Keratinocyte (primary cell): ENCODE data around the gene AGPAT2. TPM values are rescaled to one million over a fixed set of nuclear protein-coding genes. Genes with fewer than 3 reads are reported as not detected.

Source experiments
- DNase-seq: peaks from one replicate; pipeline ENCODE4 v3.0.0-alpha.2; 2011; ENCODE audit warnings: low read depth, missing footprints, low spot score
- FAIRE-seq: peaks from 2 replicates; lab custom pipeline; 2011; peaks lifted over from hg19 to GRCh38; lab: Jason Lieb, UNC
- H2AFZ ChIP-seq: 2 replicates; pipeline ENCODE4 v1.6.0; 2012; ENCODE audit warnings: low read length, control low read depth, inconsistent platforms; ENCODE audit not compliant: control insufficient read depth
- H3K27ac ChIP-seq: 2 replicates; pipeline ENCODE4 v1.5.1; 2011; ENCODE audit warnings: low read length; ENCODE audit not compliant: control insufficient read depth, insufficient read depth
- H3K27me3 ChIP-seq: 3 replicates; pipeline ENCODE4 v1.6.0; 2011; ENCODE audit warnings: low read length; ENCODE audit not compliant: control insufficient read depth, insufficient read depth; ENCODE audit errors: extremely low read depth
- H3K36me3 ChIP-seq, 2 experiments: 2 replicates in 1 of 2; 3 replicates in 1 of 2; pipeline ENCODE4 v1.5.1; 2011; ENCODE audit warnings: low read length in 2 of 2, mild to moderate bottlenecking in 1 of 2; ENCODE audit not compliant: control insufficient read depth in 2 of 2, insufficient read depth in 2 of 2; ENCODE audit errors: extremely low read depth in 1 of 2
- H3K4me1 ChIP-seq: 3 replicates; pipeline ENCODE4 v1.5.1; 2011; ENCODE audit warnings: low read length; ENCODE audit not compliant: control insufficient read depth, insufficient read depth; ENCODE audit errors: extremely low read depth
- H3K4me2 ChIP-seq: 3 replicates; pipeline ENCODE4 v1.6.0; 2011; ENCODE audit warnings: low read depth, low read length; ENCODE audit not compliant: control insufficient read depth, insufficient read depth; ENCODE audit errors: extremely low read depth
- H3K4me3 ChIP-seq, 3 experiments: fragments of 200-600 bp in 1 of 3; sonication (generic) in 1 of 3; 2 replicates in 2 of 3; 3 replicates in 1 of 3; pipeline ENCODE4 v1.5.1; 2011 to 2016; ENCODE audit warnings: low read length in 3 of 3, mild to moderate bottlenecking in 3 of 3, control low read depth in 2 of 3, inconsistent platforms in 1 of 3, low read depth in 1 of 3, mixed read lengths in 1 of 3, mixed run types in 1 of 3, moderate library complexity in 1 of 3; ENCODE audit not compliant: control insufficient read depth in 2 of 3, insufficient read depth in 2 of 3; ENCODE audit errors: extremely low read depth in 1 of 3
- H3K79me2 ChIP-seq: 2 replicates; pipeline ENCODE4 v1.6.0; 2012; ENCODE audit warnings: low read length; ENCODE audit not compliant: control insufficient read depth, insufficient read depth
- H3K9ac ChIP-seq: 3 replicates; pipeline ENCODE4 v1.6.0; 2011; ENCODE audit warnings: low read length; ENCODE audit not compliant: control insufficient read depth, insufficient read depth; ENCODE audit errors: extremely low read depth
- H3K9me1 ChIP-seq: 3 replicates; pipeline ENCODE4 v1.6.0; 2011; ENCODE audit warnings: low read length; ENCODE audit not compliant: control insufficient read depth, insufficient read depth; ENCODE audit errors: extremely low read depth
- H3K9me3 ChIP-seq: 2 replicates; pipeline ENCODE4 v1.5.1; 2012; ENCODE audit warnings: low read depth, low read length; ENCODE audit not compliant: control insufficient read depth
- H4K20me1 ChIP-seq: 3 replicates; pipeline ENCODE4 v1.6.0; 2011; ENCODE audit warnings: low read length; ENCODE audit not compliant: control insufficient read depth, insufficient read depth; ENCODE audit errors: extremely low read depth
- EZH2 ChIP-seq: IDR thresholded peaks from one replicate; pipeline ENCODE4 v1.6.1; 2012; ENCODE audit warnings: inconsistent platforms, mild to moderate bottlenecking, low read length, moderate library complexity
- dilution Hi-C: fragments of 300-500 bp; cut with MboI; formaldehyde crosslinking; loops from one replicate; pipeline ENCODE4 v1.7.0; 2020; ENCODE audit warnings: low sequenced_read_pairs; ENCODE audit not compliant: extremely low pct_ligation_motif_present
- polyA plus RNA-seq, 5 experiments: library from polyadenylated mRNA; depleted of rRNA in 3 of 5; stranded (reverse) in 3 of 5; stranded (forward) in 1 of 5; unstranded in 1 of 5; fragments of >200 nt; gene quantifications; 1 replicate in 1 of 5; 2 replicates in 3 of 5; 3 replicates in 1 of 5; pipeline versions ENCODE4 v1.2.1 to v1.2.3, GENCODE V29; 2011 to 2012; ENCODE audit warnings: missing spikeins in 2 of 5, low read depth in 1 of 5, low replicate concordance in 1 of 5
- TF ChIP-seq, protein P1 (sequence below), 3 experiments: IDR thresholded peaks in 1 of 3; conservative IDR thresholded peaks in 1 of 3; optimal IDR thresholded peaks in 1 of 3; 2 replicates in 2 of 3; 3 replicates in 1 of 3; pipeline versions ENCODE3 to v1.5.1; 2011; ENCODE audit warnings: low read length in 3 of 3, mild to moderate bottlenecking in 3 of 3, moderate library complexity in 2 of 3, control low read depth in 1 of 3, inconsistent platforms in 1 of 3; ENCODE audit not compliant: insufficient read depth in 2 of 3; ENCODE audit errors: extremely low read depth in 1 of 3

Gene AGPAT2
- polyA plus RNA-seq, 1 donor (not counting 4 experiments of a cell fraction or from before 2014, with no cell fraction given) = 26.5 TPM

GRCh38 chr9:136697821-136698526 lies 10.7 kb upstream of the AGPAT2 start:
- no peak overlapping the region for H3K9ac ChIP-seq
- no peak overlapping the region for H3K4me2 ChIP-seq
- H2AFZ ChIP-seq = no peak overlapping the region
- H3K9me3 ChIP-seq = no peaks in the 10 kb centered on the region
- dilution Hi-C loops = no loop called here
- H3K27me3 ChIP-seq = peaks cover 24% of the 10 kb centered on the region
- FAIRE-seq (no peak), DNase-seq (no peak)
- H4K20me1 ChIP-seq = peaks cover 5% of the 10 kb centered on the region
- TF ChIP-seq EZH2 = no peak
- TF ChIP-seq, protein P1, sequence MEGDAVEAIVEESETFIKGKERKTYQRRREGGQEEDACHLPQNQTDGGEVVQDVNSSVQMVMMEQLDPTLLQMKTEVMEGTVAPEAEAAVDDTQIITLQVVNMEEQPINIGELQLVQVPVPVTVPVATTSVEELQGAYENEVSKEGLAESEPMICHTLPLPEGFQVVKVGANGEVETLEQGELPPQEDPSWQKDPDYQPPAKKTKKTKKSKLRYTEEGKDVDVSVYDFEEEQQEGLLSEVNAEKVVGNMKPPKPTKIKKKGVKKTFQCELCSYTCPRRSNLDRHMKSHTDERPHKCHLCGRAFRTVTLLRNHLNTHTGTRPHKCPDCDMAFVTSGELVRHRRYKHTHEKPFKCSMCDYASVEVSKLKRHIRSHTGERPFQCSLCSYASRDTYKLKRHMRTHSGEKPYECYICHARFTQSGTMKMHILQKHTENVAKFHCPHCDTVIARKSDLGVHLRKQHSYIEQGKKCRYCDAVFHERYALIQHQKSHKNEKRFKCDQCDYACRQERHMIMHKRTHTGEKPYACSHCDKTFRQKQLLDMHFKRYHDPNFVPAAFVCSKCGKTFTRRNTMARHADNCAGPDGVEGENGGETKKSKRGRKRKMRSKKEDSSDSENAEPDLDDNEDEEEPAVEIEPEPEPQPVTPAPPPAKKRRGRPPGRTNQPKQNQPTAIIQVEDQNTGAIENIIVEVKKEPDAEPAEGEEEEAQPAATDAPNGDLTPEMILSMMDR (optimal IDR thresholded peaks at IDR 0.05 in 1 of 3, IDR thresholded peaks at IDR 0.05 in 1 of 3, conservative IDR thresholded peaks at IDR 0.05 in 1 of 3; ENCODE audit: extremely low read depth in 1 of 3, insufficient read depth in 2 of 3, low read length in 3 of 3) = no peak
- H3K27ac ChIP-seq = no peak overlapping the region
- no peaks in the 10 kb centered on the region for H3K36me3 ChIP-seq
- H3K9me1 ChIP-seq = no peaks in the 10 kb centered on the region
- H3K79me2 ChIP-seq = no peaks in the 10 kb centered on the region
- H3K4me1 ChIP-seq = peaks cover 17% of the 10 kb centered on the region
- H3K4me3 ChIP-seq = no peak overlapping the region

- H3K4me3 ChIP-seq = no peak overlapping the region
- no peak overlapping the region for H3K27ac ChIP-seq
- no peaks in the 10 kb centered on the region for H3K36me3 ChIP-seq
- dilution Hi-C loops = no loop called here
- DNase-seq = peak; percentile 50
- no peak for FAIRE-seq
- peaks cover 5% of the 10 kb centered on the region for H4K20me1 ChIP-seq
- no peaks in the 10 kb centered on the region for H3K79me2 ChIP-seq
- H3K4me2 ChIP-seq = no peak overlapping the region
- peaks cover 24% of the 10 kb centered on the region for H3K27me3 ChIP-seq
- TF ChIP-seq, protein P1 (optimal IDR thresholded peaks at IDR 0.05 in 1 of 3, IDR thresholded peaks at IDR 0.05 in 1 of 3, conservative IDR thresholded peaks at IDR 0.05 in 1 of 3; ENCODE audit: extremely low read depth in 1 of 3, insufficient read depth in 2 of 3, low read length in 3 of 3) = no peak
- no peak for TF ChIP-seq EZH2
- no peaks in the 10 kb centered on the region for H3K9me3 ChIP-seq
- no peak overlapping the region for H2AFZ ChIP-seq
- no peak overlapping the region for H3K9ac ChIP-seq
- no peaks in the 10 kb centered on the region for H3K9me1 ChIP-seq
- H3K4me1 ChIP-seq = peaks cover 17% of the 10 kb centered on the region
Observed at GRCh38 chr9:136697146-136697820, 10.0 kb upstream of the AGPAT2 start.
